Suprapubic skin (tissue), 4 donors: ENCODE data around the gene CNDP1. TPM values are rescaled to one million over a fixed set of nuclear protein-coding genes. Genes with fewer than 3 reads are reported as not detected.
A peak's percentile ranks its signal among the peaks of the same experiment; 100 is the strongest.

Experiments
- DNase-seq, 2 donors: peaks; one replicate each; pipeline ENCODE4 v3.0.0-alpha.2; 2019; ENCODE audit warnings: low spot score in 2 of 2
- H3K27ac ChIP-seq: fragments of 200-600 bp; sonication (generic); one replicate; pipeline ENCODE4 v1.5.1; 2019
- H3K27me3 ChIP-seq: fragments of 200-600 bp; sonication (generic); one replicate; pipeline ENCODE4 v1.5.1; 2019
- H3K36me3 ChIP-seq: fragments of 200-600 bp; sonication (generic); one replicate; pipeline ENCODE4 v1.5.1; 2019
- H3K4me1 ChIP-seq: fragments of 200-600 bp; sonication (generic); one replicate; pipeline ENCODE4 v1.5.1; 2019
- H3K4me3 ChIP-seq: fragments of 200-600 bp; sonication (generic); one replicate; pipeline ENCODE4 v1.5.1; 2019; ENCODE audit warnings: mild to moderate bottlenecking
- H3K9me3 ChIP-seq: fragments of 200-600 bp; sonication (generic); one replicate; pipeline ENCODE4 v1.5.1; 2019
- EP300 ChIP-seq: sonication (generic); formaldehyde crosslinking; IDR thresholded peaks from one replicate; pipeline ENCODE4 v1.6.1; 2017; ENCODE audit warnings: antibody characterized with exemption
- POLR2A ChIP-seq, 2 donors: fragments of 450-650 bp; IDR thresholded peaks; one replicate each; pipeline ENCODE4 v1.6.1; 2017; ENCODE audit warnings: antibody characterized with exemption in 2 of 2, mild to moderate bottlenecking in 2 of 2, moderate library complexity in 2 of 2
- POLR2AphosphoS5 ChIP-seq, 3 donors: sonication (generic); formaldehyde crosslinking; IDR thresholded peaks; one replicate each; pipeline ENCODE4 v1.6.1; 2017; ENCODE audit warnings: antibody characterized with exemption in 3 of 3
- WGBS: methylation state at CpG from one replicate; pipeline ENCODE4 v1.1.5; 2018; 5-methylcytosine and 5-hydroxymethylcytosine counted together
- total RNA-seq, 4 donors: library from RNA; depleted of rRNA; stranded (reverse); fragments of >200 nt; gene quantifications; one replicate each; pipeline ENCODE4 v1.1.0, GENCODE V29; 2016
- TF ChIP-seq, protein P1 (sequence below), 2 donors: fragments of 200-600 bp in 1 of 2; fragments of 450-650 bp in 1 of 2; sonication (generic) in 1 of 2; IDR thresholded peaks; one replicate each; pipeline ENCODE4 v1.5.1; 2016 to 2019; ENCODE audit warnings: antibody characterized with exemption in 2 of 2, mild to moderate bottlenecking in 1 of 2, moderate library complexity in 1 of 2

The CNDP1 gene
- total RNA-seq, 4 donors from 2014 or later, result 0.21 to 1.1 (median 0.97) TPM; not detected in 1

DNA sequence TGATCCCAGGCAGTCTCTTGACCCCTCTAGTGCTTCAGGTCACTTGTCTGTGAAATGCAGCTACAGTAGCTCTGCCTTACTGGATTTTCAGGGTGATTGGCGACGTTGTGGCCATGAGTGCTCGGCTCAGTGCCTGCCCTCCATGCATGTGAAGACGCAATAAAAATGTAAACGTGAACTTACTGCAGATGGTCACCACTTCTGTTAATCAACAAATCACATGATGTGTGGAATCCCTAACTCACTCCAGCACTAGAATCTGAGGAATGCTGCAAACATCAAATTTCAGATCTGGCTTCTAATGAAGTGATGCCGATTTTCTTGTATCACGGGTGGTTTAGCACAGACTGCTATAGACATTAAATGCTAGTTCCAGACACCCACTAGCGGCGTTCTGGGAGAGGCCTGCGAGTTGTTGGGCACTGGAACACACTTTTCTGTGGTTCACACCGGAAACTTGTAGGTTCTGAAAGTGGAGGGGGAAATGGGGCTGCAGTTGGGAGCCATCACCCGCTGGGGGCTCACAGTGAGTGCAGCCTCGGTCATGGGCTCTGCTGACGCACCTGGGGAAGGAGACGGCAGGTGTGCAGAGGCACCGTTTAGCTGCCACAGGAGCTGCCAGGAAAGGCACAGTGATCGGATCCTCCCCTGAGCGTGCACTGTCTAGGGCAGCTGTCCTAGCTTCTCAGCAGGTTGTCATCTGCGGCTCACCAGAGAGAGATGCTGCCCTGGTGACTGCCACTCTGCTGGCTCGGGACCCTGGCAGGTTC is 6.5 kb downstream of the CNDP1 start:
- 80% methylated on average over 20 of the region's 20 CpGs for WGBS
- Histone ChIP-seq H3K4me3 (no peak overlapping the region), H3K4me1 (no peaks in the 10 kb centered on the region), H3K27me3 (no peaks in the 10 kb centered on the region), H3K36me3 (no peaks in the 10 kb centered on the region), H3K9me3 (no peaks in the 10 kb centered on the region), H3K27ac (no peak overlapping the region)
- TF ChIP-seq POLR2AphosphoS5 (IDR thresholded peaks at IDR 0.05), result no peak
- TF ChIP-seq EP300, result no peak
- TF ChIP-seq POLR2A (IDR thresholded peaks at IDR 0.05), result no peak
- TF ChIP-seq, protein P1, sequence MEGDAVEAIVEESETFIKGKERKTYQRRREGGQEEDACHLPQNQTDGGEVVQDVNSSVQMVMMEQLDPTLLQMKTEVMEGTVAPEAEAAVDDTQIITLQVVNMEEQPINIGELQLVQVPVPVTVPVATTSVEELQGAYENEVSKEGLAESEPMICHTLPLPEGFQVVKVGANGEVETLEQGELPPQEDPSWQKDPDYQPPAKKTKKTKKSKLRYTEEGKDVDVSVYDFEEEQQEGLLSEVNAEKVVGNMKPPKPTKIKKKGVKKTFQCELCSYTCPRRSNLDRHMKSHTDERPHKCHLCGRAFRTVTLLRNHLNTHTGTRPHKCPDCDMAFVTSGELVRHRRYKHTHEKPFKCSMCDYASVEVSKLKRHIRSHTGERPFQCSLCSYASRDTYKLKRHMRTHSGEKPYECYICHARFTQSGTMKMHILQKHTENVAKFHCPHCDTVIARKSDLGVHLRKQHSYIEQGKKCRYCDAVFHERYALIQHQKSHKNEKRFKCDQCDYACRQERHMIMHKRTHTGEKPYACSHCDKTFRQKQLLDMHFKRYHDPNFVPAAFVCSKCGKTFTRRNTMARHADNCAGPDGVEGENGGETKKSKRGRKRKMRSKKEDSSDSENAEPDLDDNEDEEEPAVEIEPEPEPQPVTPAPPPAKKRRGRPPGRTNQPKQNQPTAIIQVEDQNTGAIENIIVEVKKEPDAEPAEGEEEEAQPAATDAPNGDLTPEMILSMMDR (IDR thresholded peaks at IDR 0.05), result no peak
- no peak for DNase-seq

DNA sequence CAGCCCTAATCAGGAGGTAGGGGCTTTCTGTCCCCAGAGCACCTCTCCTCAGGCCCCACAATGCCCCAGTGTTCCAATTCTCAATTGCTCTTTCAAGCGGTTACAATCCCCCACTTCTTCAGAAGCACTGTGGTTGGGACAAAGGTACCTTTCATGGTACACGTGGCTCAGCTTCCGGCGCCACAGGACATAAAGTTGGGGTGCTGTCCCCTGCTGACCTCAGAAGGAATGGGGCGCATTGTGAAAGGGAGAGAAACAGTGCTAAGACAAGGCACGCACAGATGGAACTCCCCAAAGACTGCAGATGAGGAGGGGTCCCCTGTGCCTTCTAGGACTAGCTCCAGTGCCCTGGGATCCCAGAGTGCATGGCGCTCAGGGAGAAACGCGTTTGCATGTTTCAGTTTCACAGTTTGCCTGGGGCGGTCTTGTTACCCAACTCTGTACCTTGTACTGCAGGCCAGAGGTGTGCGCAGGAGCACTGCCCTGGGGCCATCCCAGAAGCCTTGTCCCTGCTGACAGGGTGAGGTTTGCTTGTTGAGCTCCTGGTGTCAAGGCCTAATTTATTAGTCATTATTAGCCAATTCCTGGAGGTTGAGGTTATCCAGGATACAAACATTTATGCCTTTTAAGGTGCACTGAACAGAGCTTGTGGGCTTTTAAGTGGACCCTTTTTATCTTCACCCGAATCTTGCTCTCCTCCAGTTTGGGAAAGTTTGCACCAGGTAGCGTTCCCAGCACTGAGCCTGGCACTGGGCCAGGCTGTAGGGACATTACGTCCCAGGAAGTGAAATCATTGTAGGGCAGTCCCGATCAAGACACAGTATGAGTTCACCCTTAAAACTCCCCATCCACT is 7.6 kb downstream of the CNDP1 start:
- Histone ChIP-seq H3K36me3 (no peaks in the 10 kb centered on the region), H3K4me3 (no peak overlapping the region), H3K9me3 (no peaks in the 10 kb centered on the region), H3K4me1 (peaks cover 9% of the 10 kb centered on the region), H3K27ac (no peak overlapping the region), H3K27me3 (no peaks in the 10 kb centered on the region)
- TF ChIP-seq POLR2AphosphoS5 (IDR thresholded peaks at IDR 0.05) (no peak), POLR2A (IDR thresholded peaks at IDR 0.05) (no peak), EP300 (no peak)
- TF ChIP-seq, protein P1 (IDR thresholded peaks at IDR 0.05), result no peak
- 62% methylated on average over 15 of the region's 15 CpGs for whole genome bisulfite sequencing
- DNase-seq, result no peak

DNA sequence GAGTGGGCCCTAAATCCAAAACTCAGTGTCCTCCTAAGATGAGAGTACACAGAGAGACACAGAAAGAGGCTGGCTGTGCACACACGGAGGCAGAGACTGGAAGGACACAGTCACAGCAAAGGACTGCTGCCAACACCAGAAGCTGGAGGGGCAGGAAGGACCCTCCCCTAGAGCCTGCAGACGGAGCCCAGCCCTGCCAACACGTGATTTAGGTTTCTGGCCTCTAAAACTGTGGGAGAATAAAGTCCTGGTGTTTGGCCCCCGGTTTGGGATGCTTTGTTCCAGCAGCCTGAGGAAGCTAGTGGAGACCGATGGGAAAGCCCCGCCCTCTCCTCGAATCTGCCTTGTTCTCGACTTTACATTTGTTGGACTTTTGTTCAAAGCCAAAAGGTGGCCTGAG is 10.6 kb downstream of the CNDP1 start:
- DNase-seq, result peak in 1 of 2 donors; percentile 47
- Histone ChIP-seq H3K9me3 (peaks cover 7% of the 10 kb centered on the region), H3K4me3 (no peak overlapping the region), H3K4me1 (peaks cover 15% of the 10 kb centered on the region), H3K27ac (no peak overlapping the region), H3K36me3 (no peaks in the 10 kb centered on the region), H3K27me3 (no peaks in the 10 kb centered on the region)
- TF ChIP-seq, protein P1 (IDR thresholded peaks at IDR 0.05), result no peak
- no peak for TF ChIP-seq POLR2A (IDR thresholded peaks at IDR 0.05)
- TF ChIP-seq POLR2AphosphoS5 (IDR thresholded peaks at IDR 0.05), result no peak
- no peak for TF ChIP-seq EP300
- 57% methylated on average over 8 of the region's 8 CpGs for WGBS

DNA sequence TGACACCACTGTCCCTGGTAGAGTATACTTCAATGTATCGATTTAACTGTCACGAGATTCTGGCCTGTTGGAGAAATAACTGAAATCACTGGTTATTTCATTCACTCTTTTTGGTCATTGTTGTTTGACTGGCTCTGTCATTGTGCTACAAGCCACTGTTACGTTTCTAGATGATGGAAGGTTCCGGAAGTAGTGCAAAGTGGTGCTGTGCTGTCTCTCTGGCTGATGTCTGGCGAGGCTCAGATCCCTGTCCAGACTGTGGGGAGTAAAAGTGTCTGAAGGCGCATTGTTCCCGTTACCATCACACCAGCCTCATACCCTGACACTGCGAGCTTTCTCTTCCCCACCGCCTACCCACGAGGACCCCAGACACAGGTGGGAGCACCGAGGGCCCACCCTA is 11.7 kb downstream of the CNDP1 start:
- TF ChIP-seq POLR2AphosphoS5 (IDR thresholded peaks at IDR 0.05) (no peak), POLR2A (IDR thresholded peaks at IDR 0.05) (no peak), EP300 (no peak)
- TF ChIP-seq, protein P1 (IDR thresholded peaks at IDR 0.05), result no peak
- Histone ChIP-seq H3K9me3 (peaks cover 7% of the 10 kb centered on the region), H3K27ac (peak overlapping the region; percentile 74), H3K4me3 (no peak overlapping the region), H3K27me3 (no peaks in the 10 kb centered on the region), H3K4me1 (peaks cover 15% of the 10 kb centered on the region), H3K36me3 (no peaks in the 10 kb centered on the region)
- DNase-seq, result no peak
- WGBS, result 94% methylated on average over 11 of the region's 11 CpGs
